Mucosa of gallbladder (tissue), 1 donor: ENCODE results near the gene SERP2. TPM values are rescaled to one million over a fixed set of nuclear protein-coding genes. Genes with fewer than 3 reads are reported as not detected.

Source experiments
- DNase-seq: peaks from one replicate; pipeline ENCODE4 v3.0.0-alpha.2; 2020; ENCODE audit warnings: low spot score
- total RNA-seq: library from RNA; stranded (reverse); gene quantifications from one replicate; pipeline ENCODE4 v1.2.1, GENCODE V29; 2021
- donor health status: DM: no; HTN: no; CAD: no.

SERP2 gene
- total RNA-seq, 1 donor from 2014 or later, result 3.7 TPM

DNA sequence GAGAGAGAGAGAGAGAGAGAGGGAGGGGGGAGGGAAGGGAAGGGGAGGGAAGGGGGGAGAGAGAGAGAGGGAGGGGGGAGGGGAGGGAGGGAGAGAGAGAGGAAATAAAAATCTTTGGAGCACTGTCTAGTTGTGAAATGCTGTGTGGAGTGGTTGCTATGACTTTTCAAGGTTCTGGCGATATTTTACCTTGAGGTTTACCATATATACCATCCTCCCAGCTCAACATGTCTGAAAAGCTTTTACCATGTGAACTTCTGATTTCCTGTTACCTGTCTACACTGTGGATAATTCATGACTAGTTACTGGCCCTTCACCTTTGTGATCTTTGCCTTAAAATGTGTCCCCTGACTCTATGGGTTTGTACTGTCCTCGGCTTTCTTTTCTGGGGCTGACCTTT lies 38.2 kb downstream of the SERP2 start:
- no peak for DNase-seq

DNA sequence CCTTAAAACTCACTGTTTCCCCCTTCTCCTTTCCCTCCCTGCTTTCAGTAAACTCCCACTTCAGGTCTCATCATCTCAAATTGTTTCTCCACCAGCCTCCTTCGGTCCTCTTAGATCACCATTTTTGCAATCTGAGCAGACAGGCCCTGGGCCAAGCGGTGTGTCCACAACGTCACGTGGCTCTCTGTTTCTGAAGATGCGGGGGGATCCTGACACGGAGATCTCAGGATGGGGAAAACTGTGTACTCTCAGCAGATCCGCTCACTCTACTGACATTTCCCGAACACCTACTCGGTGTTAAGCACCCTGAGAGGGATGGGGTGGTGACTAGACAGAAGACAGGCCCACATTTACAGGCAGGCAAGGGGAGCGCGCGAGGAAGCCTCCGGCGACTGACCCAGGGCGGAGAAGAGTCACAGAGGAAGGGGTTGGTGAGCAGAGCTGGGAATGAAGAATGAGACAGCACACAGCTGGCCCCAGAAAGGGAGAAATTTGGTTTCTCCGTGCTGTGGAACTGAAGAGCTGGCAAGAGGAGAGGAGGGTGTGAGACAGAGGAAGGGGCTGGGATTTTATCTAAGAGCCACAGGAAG lies 38.8 kb downstream of the SERP2 start:
- DNase-seq, result no peak

DNA sequence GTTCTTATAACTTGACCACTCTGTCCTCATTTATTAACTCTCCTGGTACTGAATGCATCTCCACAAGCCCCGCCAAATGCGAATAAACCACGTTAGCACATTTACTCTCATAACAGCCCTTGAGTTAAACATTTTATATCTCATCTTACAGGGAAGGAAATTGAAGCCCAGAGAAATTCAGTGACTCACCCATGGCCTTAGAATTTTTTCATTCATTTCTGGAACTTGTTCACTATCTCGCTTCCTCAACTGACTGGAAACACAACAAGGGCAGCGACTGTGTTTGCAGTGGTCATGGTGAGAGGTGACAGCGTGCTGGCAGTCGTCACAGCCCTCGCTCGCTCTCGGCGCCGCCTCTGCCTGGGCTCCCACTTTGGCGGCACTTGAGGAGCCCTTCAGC lies 39.5 kb downstream of the SERP2 start:
- DNase-seq, result no peak

DNA sequence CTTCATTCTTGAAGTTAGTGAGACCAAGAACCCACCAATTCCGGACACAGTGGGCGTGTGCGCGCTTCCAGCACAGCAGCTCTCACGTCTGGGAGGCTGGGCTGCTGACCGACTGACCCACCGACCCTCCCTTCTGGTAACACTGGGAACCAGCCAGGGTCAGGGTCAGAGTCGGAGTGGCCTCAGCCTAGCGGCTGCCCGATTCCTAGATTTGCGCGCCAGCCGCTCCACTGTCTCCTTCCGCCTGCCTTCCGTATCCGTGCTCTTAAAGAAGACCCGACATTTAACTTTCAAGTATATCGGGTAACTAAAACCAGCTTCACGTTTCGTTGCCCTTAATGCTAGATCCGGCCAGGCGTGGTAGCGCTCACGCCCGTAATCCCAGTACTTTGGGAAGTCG lies 41.1 kb downstream of the SERP2 start:
- DNase-seq, result no peak

DNA sequence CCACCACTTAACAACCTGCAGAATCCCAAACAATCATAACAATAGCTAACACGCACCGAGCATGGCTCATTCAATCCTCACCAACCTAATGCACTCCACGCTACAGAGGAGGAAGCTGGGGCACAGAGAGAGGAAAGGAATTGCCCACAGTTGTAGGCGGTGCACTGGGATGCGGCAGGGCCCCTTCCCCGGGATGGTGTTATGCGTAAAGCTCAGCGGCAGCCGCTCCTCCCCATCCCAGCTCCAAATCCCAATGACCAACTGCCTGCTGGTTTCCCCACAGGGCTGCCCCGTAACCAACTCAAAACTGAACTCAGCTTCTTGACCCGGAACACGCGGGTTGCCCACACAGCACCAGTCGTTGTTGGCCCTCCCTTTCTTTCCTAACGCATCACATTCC lies 42.2 kb downstream of the SERP2 start:
- DNase-seq, result no peak

DNA sequence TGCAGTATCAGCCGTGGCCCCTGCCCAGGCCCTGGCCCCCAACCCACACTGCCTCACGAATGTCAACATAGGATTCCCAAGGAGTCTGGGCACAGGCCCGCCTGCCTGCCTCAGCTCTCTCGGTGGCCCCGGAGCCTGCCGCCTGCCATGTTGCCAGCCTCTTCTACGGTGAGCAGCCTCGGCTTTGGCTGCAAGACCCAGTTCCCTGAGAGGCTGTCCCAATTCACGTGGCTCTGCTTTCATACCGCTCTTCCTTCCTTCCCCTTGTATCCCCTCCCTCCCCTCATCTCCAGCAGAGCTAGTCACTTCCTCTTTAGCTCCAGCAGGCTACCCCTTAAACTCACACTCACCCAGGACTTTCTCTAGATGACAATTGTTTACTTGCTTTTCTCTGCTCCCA lies 42.7 kb downstream of the SERP2 start:
- no peak for DNase-seq

DNA sequence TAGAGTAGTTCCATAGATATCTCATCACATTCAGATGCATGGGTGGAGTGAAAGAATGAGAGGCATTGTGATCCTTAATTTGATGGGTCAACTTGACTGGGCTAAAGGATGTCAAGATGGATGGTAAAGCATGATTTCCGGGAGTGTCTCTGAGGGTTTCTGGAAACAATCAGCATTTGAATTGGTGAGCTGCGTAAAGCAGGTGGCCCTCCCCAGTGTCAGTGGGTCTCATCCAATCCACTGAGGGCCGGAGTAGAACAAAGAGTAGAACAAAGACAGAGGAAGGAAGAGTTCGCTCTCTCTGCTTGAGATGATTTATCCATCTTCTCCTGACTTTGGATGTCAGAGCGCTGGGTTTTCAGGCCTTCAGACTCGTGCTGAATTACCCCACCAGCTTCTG lies 43.1 kb downstream of the SERP2 start:
- DNase-seq, result no peak

DNA sequence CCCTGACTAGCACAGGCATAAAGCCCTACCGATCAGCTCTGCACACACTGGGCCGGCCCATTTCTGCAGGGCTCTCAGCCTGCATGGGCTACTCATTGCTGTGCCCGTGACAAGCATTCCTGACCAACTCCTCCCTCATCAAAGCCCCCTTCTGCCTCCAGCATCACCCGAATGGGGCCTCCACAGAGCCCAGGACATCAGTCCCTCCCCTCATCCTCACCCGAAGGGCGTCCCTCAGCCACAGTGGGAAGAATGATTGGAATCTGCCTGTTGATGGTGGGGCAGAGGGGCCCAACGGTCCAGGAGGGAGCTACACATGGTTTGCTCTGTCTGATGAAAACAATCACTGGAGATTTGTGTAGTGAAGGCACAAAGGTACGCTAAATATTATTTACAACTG lies 43.8 kb downstream of the SERP2 start:
- DNase-seq, result no peak

DNA sequence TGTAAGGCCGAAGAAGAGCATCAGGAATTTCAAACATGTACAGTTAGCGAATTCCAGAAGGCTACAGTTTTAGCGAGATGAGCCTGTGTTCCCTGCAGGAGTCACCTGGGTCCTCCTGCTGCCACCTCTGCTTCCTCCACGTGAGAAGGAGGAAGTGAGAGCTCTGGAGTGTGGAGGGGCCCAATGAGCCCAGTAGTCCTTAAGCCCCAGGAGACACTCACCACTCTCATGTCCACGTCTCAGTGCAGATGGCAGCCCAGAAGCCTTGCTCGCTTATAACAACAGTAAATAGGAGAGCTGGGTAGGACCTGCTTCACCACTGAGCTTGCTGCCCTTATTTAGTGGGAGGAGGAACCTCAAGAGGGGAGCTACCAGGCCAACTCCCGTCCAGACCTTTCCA lies 44.3 kb downstream of the SERP2 start:
- no peak for DNase-seq

DNA sequence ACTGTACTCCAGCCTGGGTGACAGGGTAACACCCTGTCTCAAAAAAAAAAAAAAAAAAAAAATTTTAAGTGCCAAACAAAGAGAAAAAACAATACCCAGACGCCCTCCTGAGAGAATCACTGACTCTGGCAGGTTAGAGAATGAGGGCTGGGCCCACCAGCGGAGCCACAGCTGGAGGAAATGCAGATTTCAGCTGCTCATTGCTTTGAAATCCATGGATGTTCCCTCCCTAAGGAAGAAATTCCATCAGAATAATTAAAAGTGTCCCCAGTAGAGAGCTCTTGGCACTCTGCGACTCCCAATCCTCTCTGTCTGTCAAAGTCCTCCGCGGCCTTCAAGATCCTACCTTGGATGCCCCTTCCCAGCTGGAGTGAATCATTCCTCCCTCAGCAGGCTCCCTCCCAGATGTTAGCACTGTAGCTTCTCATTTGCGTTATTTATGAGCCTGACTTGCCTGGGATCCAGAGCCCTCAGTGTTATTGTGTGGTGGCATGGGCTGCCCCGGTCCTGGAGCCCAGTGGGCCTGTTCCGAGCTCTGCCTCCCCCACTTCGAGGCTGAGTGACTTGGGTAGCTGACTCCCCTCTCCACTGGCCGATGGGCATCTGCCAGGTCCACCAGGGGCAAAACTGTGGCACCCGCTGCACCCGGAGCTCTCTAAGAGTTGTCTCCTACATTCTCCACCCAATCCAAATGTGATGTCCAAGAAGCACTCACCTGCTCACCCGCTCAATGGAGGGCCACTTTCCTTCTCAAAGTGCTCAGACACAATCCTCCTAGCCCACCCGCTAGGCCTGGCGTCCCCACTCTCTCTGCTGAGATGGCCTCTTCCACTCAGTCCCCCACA lies 47.0 kb downstream of the SERP2 start:
- DNase-seq, result no peak

DNA sequence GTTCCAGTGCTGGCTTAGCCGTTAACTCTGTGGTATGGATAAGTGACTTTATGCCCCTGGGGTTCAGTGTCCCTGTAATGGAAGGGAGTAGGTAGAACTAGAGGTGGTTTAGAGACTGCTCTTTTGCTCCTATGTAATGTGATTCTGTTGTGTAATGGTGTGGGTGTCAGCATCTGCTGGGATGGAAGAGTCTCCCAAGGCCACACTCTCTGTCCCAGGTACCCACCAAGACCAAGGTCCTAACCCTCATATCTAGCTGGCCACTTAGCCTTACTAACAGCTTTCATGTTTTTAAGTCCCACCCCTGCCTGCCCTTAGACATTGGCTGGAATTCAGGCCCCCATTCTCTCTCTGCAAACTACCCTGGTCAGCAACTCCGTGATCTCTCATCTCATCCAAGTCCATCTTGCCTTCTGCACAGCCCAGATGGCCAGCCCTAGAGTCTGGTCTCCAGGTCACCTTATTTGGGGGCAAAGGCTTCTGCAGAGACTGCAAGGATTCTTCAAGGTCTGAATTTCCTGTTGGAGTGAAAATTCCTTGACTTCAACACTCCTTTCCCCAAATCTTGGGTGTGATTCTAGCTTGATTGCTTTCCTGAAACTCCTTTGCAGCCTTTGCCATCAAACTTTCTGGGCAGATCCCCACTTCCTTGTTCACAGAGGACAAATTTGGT lies 48.4 kb downstream of the SERP2 start:
- no peak for DNase-seq

DNA sequence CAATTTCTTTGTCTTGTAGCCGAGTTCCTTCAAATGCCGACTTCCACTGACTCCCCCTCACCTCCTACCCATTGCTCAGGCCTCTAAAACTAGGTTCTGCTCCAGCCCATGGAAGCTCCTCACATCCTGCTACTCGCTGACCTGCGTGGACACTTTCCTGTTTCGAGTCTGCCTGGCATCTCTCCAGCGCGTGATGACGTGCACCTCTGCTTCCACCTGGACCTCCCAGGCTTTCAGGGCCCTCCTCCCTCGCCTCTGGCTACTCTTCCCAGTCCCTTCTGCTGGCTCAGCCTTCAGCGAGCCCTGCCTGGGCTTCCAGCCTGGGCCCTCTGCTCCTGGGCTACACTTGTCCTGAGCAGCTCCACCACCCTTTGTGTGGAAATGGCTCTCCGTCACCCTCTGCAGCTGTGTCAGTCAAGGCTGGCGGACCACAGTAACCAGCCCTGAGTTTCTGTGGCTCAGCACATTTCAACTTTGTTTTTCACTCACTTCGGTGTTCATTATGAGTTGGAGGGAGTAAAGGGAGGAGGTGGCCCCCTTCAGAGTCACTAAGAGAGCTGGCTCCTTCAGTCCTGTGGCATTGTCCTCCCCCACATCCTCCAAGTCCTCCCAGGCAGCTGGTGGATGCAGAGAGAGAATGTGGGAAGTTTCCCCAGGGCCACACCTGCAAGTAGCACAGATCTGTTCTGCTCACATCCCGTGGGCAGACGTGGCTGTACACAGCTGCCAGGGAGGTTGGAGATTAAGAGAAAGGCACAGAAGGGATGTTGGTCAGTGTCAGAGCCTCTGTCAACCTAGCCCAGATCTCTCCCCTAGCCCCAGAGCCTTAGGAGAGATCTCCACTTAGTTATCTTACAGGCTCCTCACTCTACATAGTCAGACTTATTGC lies 49.4 kb downstream of the SERP2 start:
- DNase-seq, result no peak

DNA sequence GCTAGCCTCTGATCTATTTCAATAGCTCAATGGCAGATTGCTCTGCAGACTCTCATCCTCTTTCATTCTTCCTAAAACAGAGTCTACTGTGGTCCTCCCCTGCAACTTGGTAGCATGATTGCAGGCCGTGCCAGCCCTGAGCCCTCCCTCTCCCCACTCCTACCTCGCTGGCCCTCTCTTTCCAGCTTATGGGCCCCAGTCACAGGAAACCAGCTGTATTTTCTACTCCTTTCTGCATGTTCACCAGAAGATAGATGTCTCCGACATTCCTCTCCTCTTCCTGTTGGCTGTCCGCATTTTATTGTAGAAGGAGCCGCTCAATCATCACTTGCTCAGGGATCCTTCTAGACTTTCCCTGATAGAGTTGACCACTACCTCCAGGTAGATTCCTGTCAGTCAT lies 50.2 kb downstream of the SERP2 start:
- no peak for DNase-seq

DNA sequence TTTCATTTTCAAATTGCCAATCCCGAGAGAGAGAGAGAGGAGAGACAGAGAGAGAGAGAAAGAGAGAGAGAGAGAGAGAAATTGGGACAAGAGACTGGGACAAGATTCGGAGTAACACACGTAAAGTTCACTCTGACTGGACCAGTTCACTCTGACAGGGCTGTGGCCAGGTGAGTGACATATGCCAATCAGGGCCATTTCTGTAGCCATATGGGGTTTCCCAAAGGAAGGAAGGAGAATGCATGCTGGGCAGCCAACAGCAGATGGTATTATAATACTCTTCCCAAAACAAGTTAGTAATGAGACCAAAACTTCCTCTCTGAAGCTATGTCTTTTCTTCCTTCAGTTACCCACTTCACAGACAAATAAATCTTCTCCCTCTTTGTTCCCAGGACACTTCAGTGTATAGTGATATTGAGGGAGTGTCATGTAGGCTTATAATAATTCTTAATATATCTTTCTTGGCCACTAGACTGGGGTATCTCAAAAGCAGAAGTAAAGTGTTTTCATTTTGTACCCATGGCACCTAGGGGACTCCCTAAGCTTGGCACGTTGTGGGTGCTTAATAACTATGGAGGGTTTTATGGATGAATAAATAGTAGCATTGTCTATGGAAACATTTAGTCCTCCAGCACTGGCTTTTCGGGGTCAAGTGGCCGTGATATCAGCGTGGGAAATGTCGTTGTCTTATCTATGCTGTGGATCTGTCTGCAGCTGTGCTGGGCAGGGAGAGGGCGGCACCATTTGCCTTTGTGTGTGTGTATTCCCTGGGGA lies 51.6 kb downstream of the SERP2 start:
- DNase-seq, result no peak

DNA sequence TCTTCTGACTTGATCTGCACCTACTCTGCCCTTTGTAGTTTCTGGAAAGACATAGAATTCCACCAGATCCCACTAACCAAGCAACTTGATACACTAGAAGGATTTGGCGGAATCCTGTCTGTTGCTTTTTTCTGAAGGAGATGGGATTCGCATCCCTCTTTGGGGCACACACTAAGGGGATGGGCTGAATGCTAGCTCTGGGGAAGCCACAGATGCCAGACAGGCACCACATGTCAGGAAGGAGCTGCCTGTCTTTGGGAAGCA lies 52.1 kb downstream of the SERP2 start:
- DNase-seq, result no peak

DNA sequence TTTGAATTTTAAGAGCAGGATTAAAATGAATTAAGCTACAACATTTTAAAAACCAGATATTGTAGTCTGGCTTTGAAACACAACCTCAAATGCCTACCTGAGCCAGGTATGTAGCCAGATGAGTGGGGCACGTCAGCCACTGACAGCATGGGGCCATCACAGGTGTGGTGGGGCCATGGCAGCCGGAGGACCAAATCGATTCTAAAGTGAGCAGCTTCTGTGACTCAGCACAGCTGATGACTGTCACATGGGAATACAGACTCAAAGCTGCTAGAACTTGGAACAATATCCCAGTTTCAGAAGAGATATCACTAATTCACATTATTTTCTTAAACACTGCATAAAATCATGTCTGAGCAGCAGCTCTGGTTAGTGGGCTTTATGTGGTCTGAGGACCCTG lies 52.8 kb downstream of the SERP2 start:
- DNase-seq, result no peak

DNA sequence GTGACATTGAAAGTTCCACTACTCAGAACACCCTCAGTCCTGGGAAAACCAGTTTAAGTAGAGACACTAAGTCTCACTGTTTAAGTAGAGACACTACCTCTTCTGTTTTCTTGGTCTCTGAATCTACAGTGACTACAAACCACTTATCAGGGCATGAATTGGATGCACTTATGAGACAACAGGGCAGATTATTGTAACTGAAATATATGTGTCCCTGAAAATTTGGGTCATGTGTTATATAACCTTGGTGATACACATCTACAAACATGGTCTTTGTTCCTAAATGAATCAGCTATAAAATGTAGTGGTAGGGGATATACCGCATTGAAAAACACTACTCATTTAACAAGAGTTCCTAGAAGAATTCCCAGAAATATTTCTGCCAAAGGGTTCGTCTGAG lies 55.7 kb downstream of the SERP2 start:
- no peak for DNase-seq

DNA sequence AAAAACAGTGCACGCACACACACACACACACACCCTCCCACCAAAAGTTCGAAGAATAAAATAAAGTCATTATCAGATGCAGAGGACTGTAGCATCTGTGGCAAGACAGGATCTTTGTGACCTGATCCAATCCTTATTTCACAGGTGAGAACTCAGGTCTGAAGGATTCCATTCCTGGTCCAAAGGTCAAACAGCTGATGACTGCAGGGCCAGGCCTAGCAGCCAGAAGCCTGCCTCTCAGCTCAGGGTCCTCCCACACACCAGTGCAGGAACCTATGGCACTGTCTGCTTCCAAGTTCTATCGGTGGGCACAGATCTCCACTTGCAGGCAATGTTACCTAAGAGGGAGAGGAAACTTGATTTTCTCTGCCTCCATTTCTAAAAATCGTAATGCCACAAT lies 57.5 kb downstream of the SERP2 start:
- peak; percentile 50 for DNase-seq

DNA sequence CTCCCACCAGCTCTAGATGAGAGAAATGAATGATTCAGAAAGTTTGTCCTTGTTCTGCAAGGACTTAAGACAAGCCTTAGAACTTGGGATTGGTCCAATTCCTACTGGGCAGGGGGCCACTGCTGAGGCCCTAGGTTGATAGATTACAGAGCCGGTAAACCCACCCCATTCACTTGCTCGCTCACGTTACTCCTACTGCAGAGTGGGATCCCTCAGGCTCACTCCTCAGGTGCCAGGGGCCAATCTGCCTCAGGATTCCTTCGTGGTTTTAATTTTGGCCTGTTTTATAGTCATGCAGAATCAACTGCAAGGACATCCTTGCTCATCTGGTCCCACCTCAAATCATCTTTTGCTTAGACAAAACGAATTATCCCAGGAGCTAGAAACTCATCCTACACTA lies 59.0 kb downstream of the SERP2 start:
- no peak for DNase-seq

DNA sequence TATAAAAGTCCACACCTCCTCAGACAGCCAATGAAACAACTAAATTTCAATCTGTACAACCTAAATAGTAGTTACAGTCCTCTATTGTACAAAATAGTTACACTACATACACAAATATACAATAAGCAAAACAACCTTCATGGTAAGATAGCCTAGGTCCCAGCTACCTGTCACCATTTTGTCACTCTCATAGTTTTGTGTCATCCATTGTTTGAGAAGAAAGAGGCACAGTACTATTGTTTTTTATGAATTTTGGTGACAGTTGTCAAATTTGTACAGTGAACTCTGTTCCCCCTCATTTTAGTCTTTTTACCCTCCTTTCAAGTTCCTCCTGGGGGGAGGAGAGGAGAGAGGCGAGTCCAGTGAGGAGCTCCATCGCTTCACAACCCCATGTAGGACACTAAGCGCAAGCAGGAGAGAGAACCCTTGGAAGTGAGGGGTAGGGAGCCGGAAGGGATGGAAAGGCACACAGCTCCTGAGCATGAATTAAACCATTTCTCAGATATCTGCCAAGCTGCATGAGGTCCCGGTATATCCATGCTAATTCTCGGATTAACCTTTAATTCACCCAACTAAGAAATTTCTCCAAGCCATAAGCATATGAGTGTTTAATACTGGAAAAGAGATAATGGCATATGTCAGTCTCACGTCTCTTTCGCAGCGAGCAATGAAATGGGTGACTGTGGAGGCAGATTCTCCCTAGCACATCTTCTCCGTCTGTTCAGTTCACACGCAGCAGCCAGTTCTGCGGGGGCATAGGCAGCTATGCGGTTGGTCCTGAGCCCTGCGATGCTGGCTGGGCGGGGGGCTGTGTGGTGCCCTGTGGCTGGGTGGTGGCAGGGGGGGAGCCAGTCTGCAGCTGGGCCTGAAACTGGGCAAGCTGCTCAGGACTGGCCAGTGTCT lies 60.5 kb downstream of the SERP2 start:
- no peak for DNase-seq

DNA sequence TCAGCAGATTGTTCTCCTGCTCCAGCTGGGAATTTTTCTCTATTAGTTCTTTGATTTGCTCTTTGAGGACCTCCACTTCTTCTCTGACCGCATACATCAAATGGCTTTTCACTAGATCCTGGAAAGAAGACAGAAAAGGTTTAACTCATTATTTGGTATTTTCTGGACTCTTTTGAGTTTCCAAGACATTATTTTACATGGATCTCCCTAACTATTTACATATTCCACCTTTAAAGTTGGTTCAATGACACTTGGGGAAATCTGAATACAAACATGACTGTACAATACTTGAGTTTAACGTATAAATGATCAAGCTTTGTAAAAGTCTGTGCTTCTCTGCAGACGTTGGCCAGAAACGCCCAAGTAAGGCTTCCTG lies 61.1 kb downstream of the SERP2 start:
- no peak for DNase-seq
